ENCODE data around the gene CLCN6. TPM values are rescaled to one million over a fixed set of nuclear protein-coding genes. Genes with fewer than 3 reads are reported as not detected.

Gene CLCN6
- total RNA-seq, 2 donors from 2014 or later: 8.4 to 14.5 TPM

DNA sequence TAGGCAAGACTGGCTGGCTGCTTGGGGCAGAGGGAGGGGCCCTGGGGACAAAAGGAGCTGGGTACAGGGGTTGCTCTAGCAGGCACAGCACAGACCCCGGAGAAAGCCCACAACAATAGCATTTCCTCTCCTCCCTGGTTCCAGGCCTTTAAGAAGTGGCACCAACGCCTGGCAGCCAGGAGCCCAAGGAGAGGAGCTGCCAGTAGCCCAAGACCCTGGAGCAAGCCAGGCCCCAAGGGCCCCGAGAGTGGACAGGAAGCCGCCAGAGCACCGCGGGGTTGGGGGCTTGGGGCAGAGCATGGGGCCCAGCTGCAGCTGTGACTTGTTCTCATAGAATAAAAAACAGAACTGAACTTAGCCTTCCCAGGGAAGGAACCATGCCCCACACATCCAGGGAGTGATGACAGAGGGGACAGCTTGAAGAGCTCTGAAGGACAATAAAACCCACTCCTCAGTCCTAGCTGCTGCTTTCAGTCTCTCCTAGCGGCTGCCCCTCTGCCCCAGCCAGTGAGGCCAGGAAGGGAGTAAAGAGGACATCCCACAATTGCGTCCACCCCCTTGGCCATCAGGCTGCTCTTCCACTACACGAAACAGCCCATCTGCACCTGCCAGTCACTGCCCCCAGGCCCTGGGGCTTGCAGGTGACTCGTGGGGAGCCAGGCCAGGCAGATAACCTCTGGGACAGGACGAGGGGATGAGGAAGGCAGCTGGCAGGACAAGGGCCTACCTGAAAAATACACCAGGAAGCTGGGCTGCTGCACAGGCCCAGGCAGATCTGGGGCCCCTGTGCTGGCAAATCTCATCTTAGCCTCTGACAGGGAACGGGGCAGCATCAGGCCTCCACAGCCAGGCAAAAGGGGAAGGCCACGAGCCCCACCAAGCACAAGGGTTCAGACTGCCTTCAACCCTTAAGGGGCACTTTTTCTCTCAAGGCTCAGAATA, 16.6 kb upstream of the CLCN6 start:
- Histone ChIP-seq H3K27ac (peak overlapping the region; percentile 83), H3K4me3 (no peak overlapping the region), H3K27me3 (no peaks in the 10 kb centered on the region), H3K36me3 (no peaks in the 10 kb centered on the region), H3K4me1 (peaks cover 13% of the 10 kb centered on the region), H3K9ac (ENCODE audit: low read depth in 2 of 2, low read length in 2 of 2) (peak overlapping the region; percentile 38 to 52), H3K9me3 (no peaks in the 10 kb centered on the region)
- no peak for DNase-seq
- TF ChIP-seq, protein P1, sequence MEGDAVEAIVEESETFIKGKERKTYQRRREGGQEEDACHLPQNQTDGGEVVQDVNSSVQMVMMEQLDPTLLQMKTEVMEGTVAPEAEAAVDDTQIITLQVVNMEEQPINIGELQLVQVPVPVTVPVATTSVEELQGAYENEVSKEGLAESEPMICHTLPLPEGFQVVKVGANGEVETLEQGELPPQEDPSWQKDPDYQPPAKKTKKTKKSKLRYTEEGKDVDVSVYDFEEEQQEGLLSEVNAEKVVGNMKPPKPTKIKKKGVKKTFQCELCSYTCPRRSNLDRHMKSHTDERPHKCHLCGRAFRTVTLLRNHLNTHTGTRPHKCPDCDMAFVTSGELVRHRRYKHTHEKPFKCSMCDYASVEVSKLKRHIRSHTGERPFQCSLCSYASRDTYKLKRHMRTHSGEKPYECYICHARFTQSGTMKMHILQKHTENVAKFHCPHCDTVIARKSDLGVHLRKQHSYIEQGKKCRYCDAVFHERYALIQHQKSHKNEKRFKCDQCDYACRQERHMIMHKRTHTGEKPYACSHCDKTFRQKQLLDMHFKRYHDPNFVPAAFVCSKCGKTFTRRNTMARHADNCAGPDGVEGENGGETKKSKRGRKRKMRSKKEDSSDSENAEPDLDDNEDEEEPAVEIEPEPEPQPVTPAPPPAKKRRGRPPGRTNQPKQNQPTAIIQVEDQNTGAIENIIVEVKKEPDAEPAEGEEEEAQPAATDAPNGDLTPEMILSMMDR (IDR thresholded peaks at IDR 0.05): no peak
- intact Hi-C loops (cut with DNase I): no loop called here

DNA sequence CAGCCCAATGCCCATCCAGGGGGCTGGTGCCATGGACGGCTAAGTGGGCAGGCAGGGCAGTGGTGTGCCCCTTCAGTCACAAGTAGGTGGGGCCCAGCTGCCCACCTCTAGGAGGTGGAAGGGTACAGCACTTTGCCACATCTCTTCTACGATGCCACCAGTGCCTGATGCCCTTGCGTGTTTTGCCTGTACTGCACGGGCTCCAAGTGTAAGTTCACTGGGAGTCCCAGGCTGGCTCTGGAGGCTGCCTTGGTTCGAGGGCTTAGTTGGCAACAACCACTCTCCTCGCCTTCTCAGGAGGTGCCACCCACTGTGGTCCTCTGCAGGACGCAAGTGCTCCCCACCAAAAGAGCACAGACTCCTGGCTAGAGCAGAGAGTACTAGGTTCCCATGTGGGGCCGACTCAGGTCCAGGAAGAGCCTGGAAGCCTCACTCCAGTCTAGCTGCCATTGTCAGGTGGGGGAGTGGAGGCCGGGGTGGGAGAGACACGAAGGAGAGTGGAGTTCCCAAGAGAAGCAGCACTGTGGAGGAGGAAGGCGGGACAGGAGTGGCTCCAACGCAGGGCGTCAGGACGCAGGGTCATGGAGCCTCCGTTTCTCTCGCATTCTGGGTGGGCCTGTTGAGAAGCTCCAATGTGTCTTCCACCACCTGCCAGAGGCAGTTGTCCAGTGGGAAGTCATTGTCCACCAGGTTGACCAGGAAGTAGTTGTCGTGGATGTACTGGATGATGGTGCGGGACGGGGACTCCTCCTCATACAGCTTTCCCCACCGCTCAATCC, 15.7 kb upstream of the CLCN6 start:
- DNase-seq: no peak
- Histone ChIP-seq H3K4me1 (peaks cover 13% of the 10 kb centered on the region), H3K4me3 (no peak overlapping the region), H3K27ac (peak overlapping the region; percentile 83), H3K27me3 (no peaks in the 10 kb centered on the region), H3K9me3 (no peaks in the 10 kb centered on the region), H3K36me3 (no peaks in the 10 kb centered on the region), H3K9ac (ENCODE audit: low read depth in 2 of 2, low read length in 2 of 2) (peak overlapping the region; percentile 38 to 47)
- TF ChIP-seq, protein P1 (IDR thresholded peaks at IDR 0.05): no peak
- intact Hi-C loops (cut with DNase I): no loop called here

DNA sequence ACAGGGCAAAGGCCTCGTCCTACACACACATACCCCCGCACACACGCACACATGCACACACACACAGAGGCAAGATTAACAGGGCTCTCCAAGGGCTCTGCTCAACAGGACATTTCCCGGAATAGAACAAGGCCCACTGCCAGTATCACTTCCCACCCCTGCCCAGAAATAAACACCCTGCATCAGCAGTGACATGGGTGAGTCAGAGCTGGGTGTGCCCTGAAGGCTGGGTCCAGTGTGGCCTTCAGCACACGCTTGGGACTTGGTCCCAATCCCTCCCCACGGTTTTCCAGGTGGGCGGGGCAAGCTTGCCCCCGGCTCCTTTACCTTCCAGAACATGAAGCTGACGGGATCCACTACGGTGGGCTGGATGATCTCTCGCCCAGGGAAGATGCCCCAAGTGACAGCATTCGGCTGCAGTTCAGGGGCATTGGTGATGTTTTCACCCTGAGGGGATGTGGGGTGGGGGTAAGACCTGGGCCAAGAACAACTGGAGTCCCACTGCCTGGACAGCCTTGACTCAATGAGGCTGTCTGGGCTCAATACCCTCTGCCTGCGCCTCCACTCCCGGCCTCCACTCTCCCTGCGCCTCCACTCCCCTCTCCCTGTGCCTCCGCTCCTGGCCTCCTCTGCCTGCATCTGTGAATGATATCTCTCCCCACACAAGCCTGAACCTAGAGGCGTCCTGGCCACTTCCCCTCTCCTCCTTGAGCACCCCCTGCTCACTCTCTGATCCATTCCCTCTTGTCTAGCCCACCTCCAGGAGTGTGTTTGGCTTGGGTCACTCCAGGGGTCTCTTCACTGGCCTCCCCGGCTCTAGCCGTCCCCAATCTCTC, 14.9 kb upstream of the CLCN6 start:
- intact Hi-C loops (cut with DNase I): no loop called here
- TF ChIP-seq, protein P1 (IDR thresholded peaks at IDR 0.05): no peak
- peak; percentile 84 for DNase-seq

DNA sequence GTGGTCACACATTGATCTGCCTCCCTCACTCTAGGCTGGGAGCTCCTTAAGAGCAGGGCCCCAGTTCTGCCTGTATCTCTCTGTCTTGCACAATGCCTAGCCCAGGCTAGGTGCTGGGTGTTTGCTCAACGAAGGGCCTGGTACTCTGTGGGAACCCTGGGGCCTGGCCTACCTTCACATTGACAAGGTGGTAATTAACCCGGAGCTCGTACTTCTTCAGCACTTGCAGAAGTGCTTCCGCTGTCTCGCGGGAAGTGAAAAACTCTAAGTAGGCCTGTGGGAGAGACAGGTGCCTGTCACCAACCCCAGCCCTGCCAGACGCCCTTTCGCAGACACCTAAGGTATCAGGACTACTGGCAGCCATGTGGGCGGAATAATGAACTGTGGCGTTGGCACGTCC, 13.9 kb upstream of the CLCN6 start:
- Histone ChIP-seq H3K36me3 (peaks cover 4% of the 10 kb centered on the region), H3K27me3 (no peaks in the 10 kb centered on the region), H3K9ac (ENCODE audit: low read depth in 2 of 2, low read length in 2 of 2) (peak overlapping the region in 1 of 2 donors; percentile 37), H3K27ac (peak overlapping the region; percentile 83), H3K9me3 (no peaks in the 10 kb centered on the region), H3K4me1 (peaks cover 13% of the 10 kb centered on the region), H3K4me3 (no peak overlapping the region)
- TF ChIP-seq, protein P1 (IDR thresholded peaks at IDR 0.05): no peak
- no peak for DNase-seq
- intact Hi-C loops (cut with DNase I): no loop called here

More for the DNA sequence above, 14.9 kb upstream of the CLCN6 start:
- H3K36me3 ChIP-seq: peaks cover 3% of the 10 kb centered on the region
- H3K9me3 ChIP-seq: no peaks in the 10 kb centered on the region
- no peaks in the 10 kb centered on the region for H3K27me3 ChIP-seq
- peaks cover 13% of the 10 kb centered on the region for H3K4me1 ChIP-seq
- H3K4me3 ChIP-seq: no peak overlapping the region
- peak overlapping the region; percentile 83 for H3K27ac ChIP-seq
- H3K9ac ChIP-seq (ENCODE audit: low read depth in 2 of 2, low read length in 2 of 2): peak overlapping the region; percentile 57 to 64

DNA sequence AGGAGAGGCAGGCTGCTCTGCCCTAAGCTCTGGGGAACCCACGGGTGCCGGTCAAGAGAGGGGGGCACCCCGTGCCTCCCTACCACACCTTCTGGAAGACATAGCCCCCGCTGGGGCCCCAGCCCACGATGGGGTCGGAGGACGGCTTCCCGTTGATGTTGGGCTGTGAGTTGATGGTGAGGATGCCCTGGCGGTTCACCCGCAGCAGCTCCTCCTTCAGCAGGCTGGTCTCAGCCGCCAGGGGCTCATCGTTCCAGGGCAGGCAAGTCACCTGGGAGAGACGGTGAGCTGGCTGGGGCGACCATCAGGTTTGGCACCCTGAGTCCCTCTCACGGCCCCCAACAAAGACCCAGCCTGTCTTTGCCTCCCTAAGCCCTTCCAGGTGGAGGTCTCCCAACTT, 12.2 kb upstream of the CLCN6 start:
- DNase-seq: no peak
- intact Hi-C loops (cut with DNase I): no loop called here
- H3K27ac ChIP-seq: no peak overlapping the region

More for the DNA sequence above, 12.2 kb upstream of the CLCN6 start:
- H3K4me3 ChIP-seq: no peak overlapping the region
- TF ChIP-seq, protein P1 (IDR thresholded peaks at IDR 0.05): no peak
- H3K9ac ChIP-seq (ENCODE audit: low read depth in 2 of 2, low read length in 2 of 2): no peak overlapping the region
- H3K9me3 ChIP-seq: no peaks in the 10 kb centered on the region
- H3K4me1 ChIP-seq: peaks cover 7% of the 10 kb centered on the region
- H3K36me3 ChIP-seq: peaks cover 4% of the 10 kb centered on the region
- H3K27me3 ChIP-seq: no peaks in the 10 kb centered on the region
